Measurements from ENCODE around the gene ABCA9. TPM values are rescaled to one million over a fixed set of nuclear protein-coding genes. Genes with fewer than 3 reads are reported as not detected.
"Not testable (repeated sequence)": the region's sequence is repeated elsewhere in the genome, so short reads cannot be mapped to it uniquely, and the experiment has no call there.

ABCA9 gene
- total RNA-seq, 2 experiments from 2014 or later: not detected

GRCh38 chr17:68955181-68955841, 105.4 kb downstream of the ABCA9 start, which contains the start of gene ABCA8:
Gene ABCA8 (minus strand): TSS chr17:68955392. CDS start chr17:68942034, 13,358 bp downstream.
- POLR2A ChIA-PET: no interaction called here
- CTCF ChIA-PET: no interaction called here
- ATAC-seq (no peak), DNase-seq (no peak)
- Mint-ChIP-seq H3K27ac (no peak within 1 kb of the TSS), H3K27me3 (peaks cover 2% of the 10 kb centered on the region), H3K9me3 (peaks cover 1% of the 10 kb centered on the region), H3K36me3 (ENCODE audit: low read depth) (no peaks in the 10 kb centered on the region), H3K4me3 (no peak within 1 kb of the TSS), H3K4me1 (ENCODE audit: low read depth) (no peaks in the 10 kb centered on the region)
- intact Hi-C loops (cut with micrococcal nuclease): no loop called here
- TF ChIP-seq, protein P1, sequence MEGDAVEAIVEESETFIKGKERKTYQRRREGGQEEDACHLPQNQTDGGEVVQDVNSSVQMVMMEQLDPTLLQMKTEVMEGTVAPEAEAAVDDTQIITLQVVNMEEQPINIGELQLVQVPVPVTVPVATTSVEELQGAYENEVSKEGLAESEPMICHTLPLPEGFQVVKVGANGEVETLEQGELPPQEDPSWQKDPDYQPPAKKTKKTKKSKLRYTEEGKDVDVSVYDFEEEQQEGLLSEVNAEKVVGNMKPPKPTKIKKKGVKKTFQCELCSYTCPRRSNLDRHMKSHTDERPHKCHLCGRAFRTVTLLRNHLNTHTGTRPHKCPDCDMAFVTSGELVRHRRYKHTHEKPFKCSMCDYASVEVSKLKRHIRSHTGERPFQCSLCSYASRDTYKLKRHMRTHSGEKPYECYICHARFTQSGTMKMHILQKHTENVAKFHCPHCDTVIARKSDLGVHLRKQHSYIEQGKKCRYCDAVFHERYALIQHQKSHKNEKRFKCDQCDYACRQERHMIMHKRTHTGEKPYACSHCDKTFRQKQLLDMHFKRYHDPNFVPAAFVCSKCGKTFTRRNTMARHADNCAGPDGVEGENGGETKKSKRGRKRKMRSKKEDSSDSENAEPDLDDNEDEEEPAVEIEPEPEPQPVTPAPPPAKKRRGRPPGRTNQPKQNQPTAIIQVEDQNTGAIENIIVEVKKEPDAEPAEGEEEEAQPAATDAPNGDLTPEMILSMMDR (IDR thresholded peaks at IDR 0.05): no peak

DNA sequence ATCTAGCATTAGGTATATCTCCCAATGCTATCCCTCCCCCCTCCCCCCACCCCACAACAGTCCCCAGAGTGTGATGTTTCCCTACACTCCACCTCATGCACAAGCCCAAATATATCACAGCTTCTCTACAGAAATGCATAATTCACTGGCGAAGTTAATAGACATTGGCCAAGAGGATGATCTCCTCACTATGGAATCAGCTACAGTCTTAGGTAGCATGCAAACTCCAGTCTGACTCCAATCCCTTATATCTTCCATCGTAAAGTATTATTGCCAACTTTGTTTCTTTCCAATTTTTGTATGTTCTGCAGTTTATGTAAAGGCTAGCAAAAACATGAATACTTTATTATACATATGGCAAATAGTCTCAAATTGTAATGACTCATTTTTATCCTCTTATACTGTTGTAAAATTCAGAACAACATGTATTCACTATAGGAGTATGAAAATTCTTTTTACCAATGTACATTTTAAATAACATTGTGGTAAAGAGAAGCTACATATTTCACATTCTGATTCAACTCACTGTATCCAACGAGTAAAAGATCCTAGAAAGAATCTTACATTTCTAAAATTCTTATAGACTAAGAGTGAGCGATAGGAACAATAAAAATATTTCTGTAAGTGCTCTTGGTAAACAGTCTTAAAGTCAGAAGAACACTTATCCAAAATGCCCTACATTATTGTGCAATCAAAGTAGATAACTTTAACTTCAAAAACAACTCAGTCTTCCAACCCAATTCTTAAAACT, 106.4 kb downstream of the ABCA9 start:
- ChIA-PET CTCF (no interaction called here), POLR2A (no interaction called here)
- Mint-ChIP-seq H3K36me3 (ENCODE audit: low read depth) (no peaks in the 10 kb centered on the region), H3K4me3 (no peak overlapping the region), H3K4me1 (ENCODE audit: low read depth) (no peaks in the 10 kb centered on the region), H3K27me3 (peaks cover 2% of the 10 kb centered on the region), H3K9me3 (no peaks in the 10 kb centered on the region), H3K27ac (no peak overlapping the region)
- TF ChIP-seq, protein P1 (IDR thresholded peaks at IDR 0.05): no peak
- intact Hi-C loops (cut with micrococcal nuclease): no loop called here
- no peak for ATAC-seq
- DNase-seq: no peak

GRCh38 chr17:68953340-68953997, 107.3 kb downstream of the ABCA9 start:
- no peak overlapping the region for H3K27ac Mint-ChIP-seq
- POLR2A ChIA-PET: no interaction called here
- TF ChIP-seq, protein P1 (IDR thresholded peaks at IDR 0.05): no peak

DNA sequence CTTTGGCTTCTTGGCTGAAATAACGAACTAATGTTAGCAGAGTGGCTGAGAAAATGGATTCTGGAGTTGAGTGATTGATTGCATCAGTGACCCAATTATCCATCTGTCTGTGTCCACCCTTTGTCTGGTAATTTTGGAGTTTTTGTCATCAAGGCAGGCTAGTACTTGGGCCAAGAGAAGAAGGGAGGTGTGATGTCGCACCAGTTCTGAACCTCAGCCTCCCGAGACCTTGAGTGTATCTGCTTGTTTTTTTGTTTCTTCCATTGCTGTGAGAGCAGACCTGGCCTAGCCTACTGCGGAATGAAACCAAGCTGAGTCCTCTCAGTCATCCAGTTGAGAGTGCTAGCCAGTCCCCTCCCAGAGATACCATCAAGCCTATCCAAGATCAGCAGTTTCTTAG, 110.0 kb downstream of the ABCA9 start:
- Mint-ChIP-seq H3K27ac (no peak overlapping the region), H3K4me3 (no peak overlapping the region), H3K4me1 (ENCODE audit: low read depth) (no peaks in the 10 kb centered on the region), H3K9me3 (no peaks in the 10 kb centered on the region), H3K27me3 (peaks cover 2% of the 10 kb centered on the region), H3K36me3 (ENCODE audit: low read depth) (no peaks in the 10 kb centered on the region)
- CTCF ChIA-PET: no interaction called here
- no peak for DNase-seq
- intact Hi-C loops (cut with micrococcal nuclease): no loop called here
- no peak for ATAC-seq
- TF ChIP-seq, protein P1 (IDR thresholded peaks at IDR 0.05): no peak
- POLR2A ChIA-PET: no interaction called here

More at GRCh38 chr17:68953340-68953997, 107.3 kb downstream of the ABCA9 start:
- H3K4me1 Mint-ChIP-seq (ENCODE audit: low read depth): no peaks in the 10 kb centered on the region
- DNase-seq (no peak), ATAC-seq (no peak)
- intact Hi-C loops (cut with micrococcal nuclease): no loop called here
- peaks cover 2% of the 10 kb centered on the region for H3K27me3 Mint-ChIP-seq
- no peak overlapping the region for H3K4me3 Mint-ChIP-seq
- H3K9me3 Mint-ChIP-seq: no peaks in the 10 kb centered on the region
- CTCF ChIA-PET: no interaction called here
- no peaks in the 10 kb centered on the region for H3K36me3 Mint-ChIP-seq (ENCODE audit: low read depth)

DNA sequence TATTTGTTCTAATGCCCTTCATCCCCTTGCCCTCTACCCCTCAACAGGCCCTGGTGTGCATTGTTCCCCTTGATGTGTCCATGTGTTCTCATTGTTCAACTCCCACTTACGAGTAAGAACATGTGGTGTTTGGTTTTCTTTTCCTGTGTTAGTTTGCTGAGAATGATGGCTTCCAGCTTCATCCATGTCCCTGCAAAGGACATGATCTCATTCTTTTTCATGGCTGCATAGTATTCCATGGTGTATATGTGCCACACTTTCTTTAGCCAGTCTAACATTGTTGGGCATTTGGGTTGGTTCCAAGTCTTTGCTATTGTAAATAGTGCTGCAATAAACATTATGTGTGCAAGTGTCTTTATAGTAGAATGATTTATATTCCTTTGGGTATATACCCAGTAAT, 112.9 kb downstream of the ABCA9 start:
- POLR2A ChIA-PET; H3K27me3 Mint-ChIP-seq; H3K27ac Mint-ChIP-seq; DNase-seq; H3K4me1 Mint-ChIP-seq (ENCODE audit: low read depth); H3K36me3 Mint-ChIP-seq (ENCODE audit: low read depth); H3K9me3 Mint-ChIP-seq; ATAC-seq; H3K4me3 Mint-ChIP-seq; intact Hi-C loops (cut with micrococcal nuclease); CTCF ChIA-PET: not testable (repeated sequence)

Data from activated CD8-positive, alpha-beta T cell treated with anti-CD3 and anti-CD28 coated beads for 36 hours (primary cell).